HG03378 (cell line): Measurements from ENCODE around the gene GPAT2.
"Not testable (repeated sequence)": the region's sequence is repeated elsewhere in the genome, so short reads cannot be mapped to it uniquely, and the experiment has no call there.

Experiments
- ATAC-seq: cut with Tn5 transposase; IDR thresholded peaks from one replicate; pipeline ENCODE4 v1.9.1; 2021; ENCODE audit warnings: mild to moderate bottlenecking, moderate library complexity; ENCODE audit not compliant: unreplicated experiment

Gene GPAT2, protein sequence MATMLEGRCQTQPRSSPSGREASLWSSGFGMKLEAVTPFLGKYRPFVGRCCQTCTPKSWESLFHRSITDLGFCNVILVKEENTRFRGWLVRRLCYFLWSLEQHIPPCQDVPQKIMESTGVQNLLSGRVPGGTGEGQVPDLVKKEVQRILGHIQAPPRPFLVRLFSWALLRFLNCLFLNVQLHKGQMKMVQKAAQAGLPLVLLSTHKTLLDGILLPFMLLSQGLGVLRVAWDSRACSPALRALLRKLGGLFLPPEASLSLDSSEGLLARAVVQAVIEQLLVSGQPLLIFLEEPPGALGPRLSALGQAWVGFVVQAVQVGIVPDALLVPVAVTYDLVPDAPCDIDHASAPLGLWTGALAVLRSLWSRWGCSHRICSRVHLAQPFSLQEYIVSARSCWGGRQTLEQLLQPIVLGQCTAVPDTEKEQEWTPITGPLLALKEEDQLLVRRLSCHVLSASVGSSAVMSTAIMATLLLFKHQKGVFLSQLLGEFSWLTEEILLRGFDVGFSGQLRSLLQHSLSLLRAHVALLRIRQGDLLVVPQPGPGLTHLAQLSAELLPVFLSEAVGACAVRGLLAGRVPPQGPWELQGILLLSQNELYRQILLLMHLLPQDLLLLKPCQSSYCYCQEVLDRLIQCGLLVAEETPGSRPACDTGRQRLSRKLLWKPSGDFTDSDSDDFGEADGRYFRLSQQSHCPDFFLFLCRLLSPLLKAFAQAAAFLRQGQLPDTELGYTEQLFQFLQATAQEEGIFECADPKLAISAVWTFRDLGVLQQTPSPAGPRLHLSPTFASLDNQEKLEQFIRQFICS

GRCh38 chr2:96034792-96035191, at the start of gene GPAT2:
Gene GPAT2, minus strand, starts transcription at chr2:96034916. Its CDS starts 2,557 bp downstream, at chr2:96032359.
- not testable (repeated sequence) for ATAC-seq

DNA sequence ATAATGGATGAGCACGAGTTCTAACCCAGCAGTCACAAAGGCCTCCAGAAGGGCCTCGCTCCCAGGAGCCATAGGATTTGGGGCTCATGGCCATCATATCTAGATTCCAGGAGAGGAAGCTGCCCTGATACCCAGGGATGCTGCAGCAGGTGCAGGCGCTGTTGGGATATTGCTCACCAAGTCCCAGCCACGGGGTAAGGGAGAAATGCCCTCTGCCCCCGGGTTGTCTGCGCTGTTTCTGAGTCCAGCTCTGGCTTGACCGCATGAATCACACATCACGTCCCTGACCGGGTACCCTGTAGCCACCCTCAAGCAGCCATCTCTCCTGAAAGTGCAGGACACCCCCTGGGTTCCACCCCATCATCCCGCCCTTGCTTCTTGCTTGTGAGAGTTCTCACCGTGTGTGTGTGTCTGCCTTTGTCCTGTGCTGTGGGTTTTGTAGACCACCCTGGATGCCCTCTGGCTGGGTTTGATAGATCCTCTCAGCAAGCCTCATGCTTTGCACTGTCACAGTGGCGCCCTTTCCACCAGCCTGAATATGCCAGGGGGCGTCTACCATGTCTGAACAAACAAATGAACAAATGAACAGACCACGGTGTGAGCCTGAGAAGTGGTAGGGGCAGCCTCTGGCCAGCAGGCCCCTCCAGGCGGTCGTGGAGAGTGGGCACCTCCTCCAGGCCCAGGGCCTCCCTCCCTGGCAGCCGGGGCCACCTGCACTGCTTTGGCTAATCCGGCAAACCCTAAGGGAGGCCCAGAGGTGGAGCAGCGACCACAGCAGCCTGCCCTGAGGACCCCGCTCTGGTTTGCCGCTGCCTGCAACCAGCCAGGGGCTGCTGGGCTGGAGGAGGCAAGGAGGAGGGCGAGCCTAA, 49.5 kb upstream of the GPAT2 start:
- no peak for ATAC-seq

GRCh38 chr2:96083064-96083939, 48.6 kb upstream of the GPAT2 start:
- no peak for ATAC-seq

- ATAC-seq, result no peak
These were observed 47.7 kb upstream of the GPAT2 start for GRCh38 chr2:96082211-96083063.

DNA sequence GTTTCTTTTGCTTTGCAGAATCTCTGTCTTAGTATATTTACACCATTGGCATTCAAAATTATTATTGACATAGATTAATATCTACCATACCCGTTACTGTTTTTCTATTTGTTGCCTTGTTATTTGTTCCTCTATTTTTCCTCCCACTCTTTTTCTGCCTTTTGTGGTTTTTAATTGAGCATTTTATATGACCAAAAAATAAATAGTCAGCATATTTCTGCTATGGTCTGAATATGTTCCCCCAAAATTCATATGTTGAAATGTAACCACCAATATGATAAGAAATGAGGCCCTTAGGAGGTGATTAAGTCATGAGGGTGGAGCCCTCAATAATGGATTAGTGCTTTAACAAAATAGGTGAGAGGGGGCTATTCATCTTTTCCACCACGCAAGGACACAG, 46.3 kb upstream of the GPAT2 start:
- ATAC-seq, result no peak

DNA sequence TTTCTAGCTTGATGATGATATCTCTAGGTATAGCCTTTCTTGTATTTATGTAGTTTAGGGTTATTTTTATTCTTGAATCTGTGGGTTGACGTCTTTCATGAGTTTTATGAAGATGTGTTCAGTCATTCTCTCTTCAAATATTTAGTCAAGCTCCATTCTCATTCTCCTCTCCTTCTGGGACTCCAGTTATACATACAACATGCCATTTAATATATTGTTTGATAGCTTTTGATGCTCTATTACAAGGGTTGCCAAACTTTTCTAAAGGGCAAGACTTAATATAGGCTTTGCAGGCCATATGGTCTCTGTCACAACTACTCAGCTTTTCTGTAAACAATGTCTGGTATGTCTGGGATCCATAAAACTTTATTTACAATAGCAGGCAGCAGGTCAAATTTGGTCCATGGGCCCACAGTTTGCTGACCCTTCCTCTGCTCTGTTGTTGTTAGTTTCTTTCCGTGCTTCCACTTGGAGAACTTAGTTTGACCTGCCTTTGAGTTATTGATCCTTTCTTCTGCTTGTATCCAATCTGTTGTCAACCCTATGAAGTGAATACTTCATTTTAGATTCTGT, 40.6 kb upstream of the GPAT2 start:
- no peak for ATAC-seq

GRCh38 chr2:96074156-96074555, 39.4 kb upstream of the GPAT2 start:
- ATAC-seq, result no peak

DNA sequence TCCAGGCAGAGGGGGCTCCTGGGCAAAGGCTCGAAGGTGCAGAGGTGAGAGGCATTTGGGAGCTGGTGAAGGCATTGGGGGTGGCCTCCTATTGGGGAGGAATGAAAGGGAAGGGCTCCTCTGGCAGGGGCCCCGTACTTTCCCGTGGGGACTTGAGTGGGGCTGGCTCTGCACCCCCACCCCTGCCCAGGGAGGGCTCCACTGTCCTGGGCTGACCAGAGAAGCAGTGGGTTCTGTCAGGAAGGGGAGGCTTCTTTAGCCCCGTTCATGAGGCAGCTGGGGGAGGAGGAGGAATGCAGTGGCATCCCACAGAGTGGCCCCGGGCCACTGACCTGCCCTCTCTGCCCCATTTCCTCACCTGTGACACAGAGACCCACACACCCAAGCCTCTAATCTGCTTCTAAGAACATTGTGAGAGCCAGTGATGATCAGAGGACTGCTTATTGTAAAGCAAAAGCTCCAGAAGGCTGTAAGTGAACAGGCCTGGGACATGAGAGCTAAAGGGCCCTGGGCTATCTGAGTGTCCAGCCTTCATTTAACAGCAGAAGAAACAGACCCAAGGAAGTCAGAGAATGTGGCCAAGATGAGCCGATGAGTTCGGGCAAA, 38.6 kb upstream of the GPAT2 start:
- ATAC-seq, result no peak

DNA sequence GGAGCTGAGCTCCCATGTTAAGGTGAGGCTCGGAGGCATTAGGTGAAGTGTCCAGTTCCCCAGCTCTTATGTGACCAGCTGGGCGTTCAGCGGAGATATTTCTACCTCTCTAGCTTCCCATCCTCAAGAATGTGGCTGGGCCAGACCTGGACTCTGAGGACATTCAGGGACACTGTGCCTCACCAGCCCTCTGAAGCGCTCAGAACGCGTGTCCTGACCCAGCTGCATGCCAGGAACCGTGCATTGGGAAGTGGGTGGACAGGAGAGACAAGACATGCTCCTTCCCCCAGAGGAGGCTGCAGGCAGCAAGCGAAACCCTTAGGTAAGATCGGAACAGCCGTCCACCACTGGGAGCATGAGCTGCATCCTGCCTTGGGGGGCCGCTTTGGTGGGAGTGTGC, 38.0 kb upstream of the GPAT2 start:
- ATAC-seq, result no peak

DNA sequence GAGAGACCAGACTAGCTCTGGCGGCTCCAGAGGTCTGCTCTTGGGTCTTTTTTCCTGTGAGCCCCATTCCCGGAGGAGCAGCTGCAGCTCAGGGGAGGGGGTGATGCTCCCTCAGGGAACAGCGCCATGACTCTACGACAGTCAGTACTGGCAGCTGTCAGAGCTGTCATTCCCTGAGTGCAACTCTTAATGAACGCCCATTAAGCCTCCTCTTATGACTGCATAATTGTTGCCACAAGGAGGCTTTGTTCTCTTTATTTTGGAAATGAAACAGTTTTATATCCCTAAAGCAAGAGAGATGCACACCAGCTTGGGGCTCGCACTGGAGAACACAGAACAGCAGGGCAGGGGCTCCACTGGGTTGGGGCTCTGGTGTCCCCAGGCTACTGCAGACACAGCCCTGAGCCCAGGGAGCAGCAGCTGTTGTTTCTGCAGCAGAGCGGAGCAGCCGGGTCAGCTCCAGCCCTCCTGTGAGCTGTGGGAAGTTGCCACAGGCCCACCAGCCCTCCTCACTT, 37.3 kb upstream of the GPAT2 start:
- ATAC-seq, result not testable (repeated sequence)

DNA sequence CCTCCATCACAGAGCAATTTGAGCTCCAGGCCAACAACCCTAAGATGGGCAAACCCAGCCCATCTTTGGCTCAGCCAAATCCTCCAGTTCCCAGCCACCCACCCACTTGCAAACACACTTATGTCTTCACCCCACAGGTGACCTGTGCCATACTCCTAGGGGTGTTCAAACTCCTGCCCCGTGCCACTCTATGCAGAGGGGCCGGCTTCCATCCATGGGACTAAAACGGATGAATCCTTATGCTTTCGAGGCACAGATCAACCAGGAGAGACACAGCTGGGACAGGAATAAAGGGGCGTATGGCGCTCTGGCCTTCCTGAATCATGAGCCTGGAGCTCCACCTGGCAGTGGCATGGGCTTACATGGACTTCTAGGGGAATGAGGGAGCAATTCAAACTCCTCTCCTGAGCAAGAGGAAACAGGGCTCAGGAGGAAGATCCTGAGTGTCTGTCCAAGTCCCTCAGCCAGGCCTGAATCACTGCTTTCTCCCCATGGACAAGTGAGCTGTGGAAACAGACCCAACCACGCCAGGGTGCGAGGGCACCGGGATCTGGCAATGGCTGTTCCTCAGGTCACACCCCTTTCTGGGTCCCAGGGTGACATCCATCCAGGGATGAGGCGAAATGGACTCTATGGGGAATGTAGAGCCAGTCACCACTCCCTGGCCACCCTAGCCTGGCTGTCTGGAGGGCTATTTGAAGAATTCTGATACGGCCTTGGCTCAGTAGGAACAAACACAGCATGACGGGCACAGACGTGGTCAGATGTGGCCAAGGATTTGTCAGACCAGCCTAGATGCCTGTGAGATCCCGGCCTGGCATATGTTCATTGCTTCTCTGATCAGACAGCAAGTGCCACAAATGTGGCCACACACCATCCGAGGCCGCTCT, 36.6 kb upstream of the GPAT2 start:
- ATAC-seq, result not testable (repeated sequence)

GRCh38 chr2:96070351-96070750, 35.6 kb upstream of the GPAT2 start:
- not testable (repeated sequence) for ATAC-seq

DNA sequence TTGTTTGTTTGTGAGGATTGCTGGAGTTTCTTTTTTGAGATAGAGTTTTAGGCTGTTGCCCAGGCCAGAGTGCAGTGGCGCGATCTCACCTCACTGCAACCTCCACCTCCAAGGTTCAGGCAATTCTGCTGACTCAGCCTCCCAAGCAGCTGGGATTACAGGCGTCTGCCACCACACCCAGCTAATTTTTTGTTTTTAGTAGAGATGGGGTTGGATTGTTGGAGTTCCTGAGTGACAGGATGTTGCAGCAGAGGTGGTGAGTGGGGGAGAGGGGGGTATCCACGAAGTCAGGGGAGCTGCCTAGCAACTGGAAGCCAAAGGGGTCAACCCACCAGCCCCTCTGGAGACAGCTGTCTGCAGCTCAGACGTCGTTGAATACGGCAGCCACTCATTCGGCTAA, 35.2 kb upstream of the GPAT2 start:
- not testable (repeated sequence) for ATAC-seq

DNA sequence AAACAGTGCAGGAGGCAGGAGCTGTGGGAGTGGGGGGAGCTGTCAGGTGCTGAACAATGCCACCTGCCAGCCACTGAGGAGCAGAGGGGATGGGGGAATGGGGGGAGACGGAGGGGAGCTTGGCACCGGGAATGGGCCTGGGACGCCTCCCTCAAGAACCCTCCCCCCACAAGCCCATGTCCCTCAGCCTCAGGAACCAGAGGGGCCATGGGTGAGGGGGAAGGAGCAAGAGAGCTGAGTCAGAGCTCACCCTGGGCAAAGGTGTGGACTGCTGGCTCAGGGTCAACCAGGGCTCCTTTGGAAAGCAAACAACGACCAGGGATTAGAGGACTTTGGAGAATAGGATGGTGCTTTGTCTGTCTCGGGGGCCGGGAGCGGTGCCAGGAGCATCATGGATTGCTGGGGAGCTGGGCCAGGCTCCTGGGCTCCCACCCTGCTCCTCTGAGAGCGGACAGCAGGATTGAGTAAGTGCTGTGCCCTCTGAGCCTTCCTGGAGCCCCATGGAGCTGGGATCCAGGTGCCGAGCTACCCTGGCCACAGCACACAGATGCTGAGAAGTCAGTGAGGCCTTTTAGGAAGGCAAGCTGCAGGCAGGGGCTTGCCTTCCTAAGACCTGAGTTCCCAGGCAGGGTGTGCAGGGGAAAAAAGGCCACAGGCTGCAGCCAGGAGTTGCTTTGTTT, 33.3 kb upstream of the GPAT2 start:
- ATAC-seq, result not testable (repeated sequence)

DNA sequence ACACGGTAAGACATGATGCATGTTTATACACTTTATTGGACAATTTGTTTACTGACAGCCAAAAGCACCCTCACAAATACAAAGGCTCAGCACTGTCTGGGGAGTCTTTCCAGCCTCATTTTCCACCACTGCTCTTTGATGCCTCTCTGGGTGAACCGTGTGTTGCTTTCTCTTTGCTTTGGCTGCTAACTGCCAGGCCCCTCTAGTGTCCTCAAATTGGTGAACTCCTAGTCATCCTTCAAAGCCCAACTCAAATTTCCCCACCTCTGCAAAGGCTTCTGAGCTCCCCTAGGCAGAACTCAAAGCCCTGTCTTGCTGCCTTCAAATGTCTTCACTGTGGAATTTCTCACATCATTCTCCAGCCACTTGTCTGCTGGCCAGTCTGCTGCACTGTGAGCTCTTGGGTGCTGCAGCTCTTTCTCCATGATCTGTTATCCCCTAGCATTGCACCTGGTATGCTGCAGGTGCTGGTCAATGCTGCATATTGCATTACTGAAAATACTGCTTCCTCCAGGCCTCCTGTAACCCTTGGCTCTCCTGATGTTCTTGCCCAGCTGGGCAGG, 32.5 kb upstream of the GPAT2 start:
- not testable (repeated sequence) for ATAC-seq

GRCh38 chr2:96066511-96066910, 31.8 kb upstream of the GPAT2 start:
- ATAC-seq, result not testable (repeated sequence)
